WERI-Rb-1 (cell line): ENCODE measurements around the gene TEDDM1.
"Not testable (repeated sequence)": the region's sequence is repeated elsewhere in the genome, so short reads cannot be mapped to it uniquely, and the experiment has no call there.

ENCODE experiments used
- DNase-seq: peaks from one replicate; pipeline ENCODE4 v3.0.0-alpha.2; 2020
- H3K27ac ChIP-seq: fragments of 250-450 bp; sonication (Bioruptor Pico); 2 replicates; pipeline ENCODE4 v1.5.1; 2020; ENCODE audit warnings: mild to moderate bottlenecking, moderate library complexity
- H3K27me3 ChIP-seq: fragments of 250-450 bp; sonication (Bioruptor Pico); 2 replicates; pipeline ENCODE4 v1.5.1; 2021; ENCODE audit warnings: mild to moderate bottlenecking, low read depth, moderate library complexity; ENCODE audit not compliant: insufficient read depth, severe bottlenecking
- H3K36me3 ChIP-seq: fragments of 250-450 bp; sonication (Bioruptor Pico); 2 replicates; pipeline ENCODE4 v1.5.1; 2020; ENCODE audit warnings: mild to moderate bottlenecking, moderate library complexity
- H3K4me3 ChIP-seq: 2 replicates; pipeline ENCODE4 v1.5.1; 2011; ENCODE audit warnings: low read depth, mild to moderate bottlenecking, control low read depth, low read length
- H3K9me3 ChIP-seq: fragments of 250-450 bp; sonication (Bioruptor Pico); 2 replicates; pipeline ENCODE4 v1.5.1; 2021; ENCODE audit warnings: mild to moderate bottlenecking, moderate library complexity; ENCODE audit not compliant: severe bottlenecking
- TF ChIP-seq, protein P1 (sequence below): IDR thresholded peaks from 2 replicates; pipeline ENCODE4 v1.5.1; 2011; ENCODE audit warnings: low read depth, mild to moderate bottlenecking, control low read depth, inconsistent platforms, low read length

The TEDDM1 gene

DNA sequence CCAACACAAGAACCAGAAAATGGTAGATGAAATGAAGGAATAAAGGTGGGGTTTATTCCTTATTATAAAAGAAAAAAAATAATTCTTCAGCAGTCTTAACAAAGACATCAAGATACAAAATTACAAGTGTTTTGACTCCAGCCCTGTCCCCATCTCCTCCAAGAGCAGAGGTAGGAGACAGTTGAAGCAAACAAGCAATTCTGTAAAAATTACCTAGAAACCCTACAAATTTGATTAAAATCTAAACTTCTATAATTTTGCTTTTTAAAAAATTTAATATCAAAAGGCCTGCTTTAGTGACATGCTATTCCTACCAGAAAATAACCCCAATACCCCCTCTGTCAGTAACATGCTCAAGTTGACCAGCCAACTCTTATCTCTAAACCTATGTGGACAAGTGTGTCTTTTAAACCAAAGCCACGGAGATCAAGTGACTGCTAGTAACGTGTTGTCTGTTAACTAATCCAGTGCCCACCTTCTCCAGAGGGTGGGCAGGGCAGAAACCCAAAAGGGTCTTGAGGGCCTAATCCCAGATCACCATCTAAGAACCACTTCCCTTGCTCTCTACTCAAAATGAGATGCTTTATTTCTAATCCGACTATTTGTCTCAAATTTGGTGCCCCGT lies 17.3 kb downstream of the TEDDM1 start:
- H3K9me3 ChIP-seq = no peaks in the 10 kb centered on the region
- H3K36me3 ChIP-seq = peaks cover 21% of the 10 kb centered on the region
- no peak for DNase-seq
- TF ChIP-seq, protein P1, sequence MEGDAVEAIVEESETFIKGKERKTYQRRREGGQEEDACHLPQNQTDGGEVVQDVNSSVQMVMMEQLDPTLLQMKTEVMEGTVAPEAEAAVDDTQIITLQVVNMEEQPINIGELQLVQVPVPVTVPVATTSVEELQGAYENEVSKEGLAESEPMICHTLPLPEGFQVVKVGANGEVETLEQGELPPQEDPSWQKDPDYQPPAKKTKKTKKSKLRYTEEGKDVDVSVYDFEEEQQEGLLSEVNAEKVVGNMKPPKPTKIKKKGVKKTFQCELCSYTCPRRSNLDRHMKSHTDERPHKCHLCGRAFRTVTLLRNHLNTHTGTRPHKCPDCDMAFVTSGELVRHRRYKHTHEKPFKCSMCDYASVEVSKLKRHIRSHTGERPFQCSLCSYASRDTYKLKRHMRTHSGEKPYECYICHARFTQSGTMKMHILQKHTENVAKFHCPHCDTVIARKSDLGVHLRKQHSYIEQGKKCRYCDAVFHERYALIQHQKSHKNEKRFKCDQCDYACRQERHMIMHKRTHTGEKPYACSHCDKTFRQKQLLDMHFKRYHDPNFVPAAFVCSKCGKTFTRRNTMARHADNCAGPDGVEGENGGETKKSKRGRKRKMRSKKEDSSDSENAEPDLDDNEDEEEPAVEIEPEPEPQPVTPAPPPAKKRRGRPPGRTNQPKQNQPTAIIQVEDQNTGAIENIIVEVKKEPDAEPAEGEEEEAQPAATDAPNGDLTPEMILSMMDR = no peak
- no peak overlapping the region for H3K4me3 ChIP-seq
- H3K27me3 ChIP-seq = no peaks in the 10 kb centered on the region
- H3K27ac ChIP-seq = no peak overlapping the region

DNA sequence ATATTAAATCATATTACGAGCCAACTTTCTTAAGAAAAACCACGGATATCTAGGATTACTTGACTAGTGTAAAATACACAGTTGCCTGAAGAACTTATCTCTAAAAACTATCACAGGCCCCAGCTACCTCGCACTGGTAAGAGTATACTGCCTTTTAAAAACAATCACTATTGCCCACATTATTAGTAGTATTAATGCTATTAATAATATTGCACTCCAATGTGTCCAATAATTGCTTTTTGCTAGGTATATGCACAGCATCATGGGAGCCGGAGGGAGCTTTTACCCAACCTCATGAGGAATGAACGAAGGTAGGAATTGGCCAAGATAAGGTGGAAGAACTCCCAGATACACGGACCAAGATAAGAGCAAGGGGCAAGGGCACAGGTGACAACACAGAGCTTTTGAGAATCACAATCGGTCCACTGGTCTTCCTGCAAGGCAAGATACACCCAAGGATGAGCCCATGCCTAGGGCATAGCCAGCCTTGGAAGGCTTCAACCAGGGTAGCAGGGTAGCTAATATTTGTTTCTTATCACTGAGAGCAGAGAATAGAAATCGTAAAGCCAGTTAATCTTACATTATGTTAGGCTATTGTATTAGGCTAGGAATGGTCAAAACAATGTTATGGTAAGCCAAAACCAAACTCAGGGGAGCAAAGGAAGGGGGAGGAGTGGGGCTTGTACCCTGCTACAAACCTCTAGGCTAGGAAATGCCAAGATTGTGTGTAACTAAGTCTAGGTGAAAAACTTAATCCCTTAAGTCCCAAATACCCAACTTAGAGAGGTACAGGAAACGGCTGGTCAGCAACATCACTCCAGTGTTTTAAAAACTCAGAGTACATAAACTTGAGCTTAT lies 18.3 kb downstream of the TEDDM1 start:
- Histone ChIP-seq H3K27me3 (no peaks in the 10 kb centered on the region), H3K4me3 (no peak overlapping the region), H3K36me3 (peaks cover 11% of the 10 kb centered on the region), H3K9me3 (no peaks in the 10 kb centered on the region), H3K27ac (no peak overlapping the region)
- DNase-seq = no peak
- TF ChIP-seq, protein P1 = no peak

DNA sequence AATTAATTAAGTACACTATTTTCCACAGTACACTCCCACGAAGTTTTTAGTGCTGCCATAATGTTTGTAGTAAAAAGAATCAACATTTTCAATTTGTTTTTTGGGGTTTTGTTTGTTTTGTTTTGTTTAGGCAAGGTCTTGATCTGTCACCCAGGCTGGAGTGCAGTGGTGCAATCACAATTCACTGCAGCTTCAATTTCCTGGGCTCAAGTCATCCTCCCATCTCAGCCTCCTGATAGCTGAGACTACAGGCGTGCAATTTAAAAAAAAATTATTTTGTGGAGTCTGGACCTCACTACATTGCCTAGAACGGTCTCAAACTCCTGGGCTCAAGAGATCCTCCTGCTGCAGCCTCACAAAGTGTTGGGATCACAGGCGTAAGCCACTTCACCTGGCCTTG lies 20.3 kb downstream of the TEDDM1 start:
- TF ChIP-seq, protein P1 = no peak
- no peaks in the 10 kb centered on the region for H3K36me3 ChIP-seq

DNA sequence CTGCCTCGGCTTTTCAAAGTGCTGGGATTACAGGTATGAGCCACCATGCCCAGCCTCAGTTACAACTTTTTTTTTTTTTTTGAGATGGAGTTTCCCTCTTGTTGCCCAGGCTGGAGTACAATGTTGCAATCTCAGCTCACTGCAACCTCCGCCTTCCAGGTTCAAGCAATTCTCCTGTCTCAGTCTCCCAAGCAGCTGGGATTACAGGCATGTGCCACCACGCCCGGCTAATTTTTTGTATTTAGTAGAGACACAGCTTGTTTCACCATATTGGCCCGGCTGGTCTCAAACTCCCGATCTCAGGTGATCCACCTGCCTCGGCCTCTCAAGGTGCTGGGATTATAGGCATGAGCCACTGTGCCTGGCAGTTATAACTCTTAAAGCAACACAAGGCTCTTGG lies 20.7 kb downstream of the TEDDM1 start:
- not testable (repeated sequence) for H3K27me3 ChIP-seq, H3K36me3 ChIP-seq, H3K27ac ChIP-seq, H3K9me3 ChIP-seq, DNase-seq, H3K4me3 ChIP-seq

More for the DNA sequence above, 20.3 kb downstream of the TEDDM1 start:
- Histone ChIP-seq H3K9me3 (no peaks in the 10 kb centered on the region), H3K27me3 (no peaks in the 10 kb centered on the region), H3K4me3 (no peak overlapping the region), H3K27ac (no peak overlapping the region)
- DNase-seq = no peak

DNA sequence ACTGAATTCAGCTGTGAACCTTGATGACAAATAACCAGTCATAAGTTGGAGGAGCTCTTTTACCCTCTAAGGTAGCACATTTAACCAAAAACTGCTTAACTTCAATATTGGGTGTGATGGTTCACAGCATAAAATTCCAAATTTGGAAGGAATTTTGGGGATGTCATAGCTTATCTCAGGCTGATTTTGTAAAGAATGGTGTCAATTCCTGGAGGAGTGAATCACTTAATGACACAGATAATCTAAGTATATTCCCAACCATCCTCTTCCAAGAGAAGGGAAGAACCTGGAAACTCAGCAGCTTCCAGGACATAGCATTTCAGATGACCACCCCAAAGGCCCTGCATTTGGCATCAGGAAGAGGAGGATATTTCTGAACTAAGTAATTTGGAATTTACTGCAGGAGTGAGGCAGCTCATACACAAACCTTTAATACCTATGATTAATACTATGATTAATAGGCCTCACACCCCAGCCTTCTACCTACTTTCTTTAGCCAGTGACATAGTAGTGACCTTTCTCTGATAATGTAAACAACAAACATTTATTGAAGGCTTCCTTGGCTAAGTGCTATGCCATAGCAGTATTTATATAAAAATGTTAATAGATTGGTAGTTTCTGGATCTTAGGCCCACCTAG lies 23.4 kb downstream of the TEDDM1 start:
- TF ChIP-seq, protein P1 = no peak
- no peak for DNase-seq
- Histone ChIP-seq H3K27ac (no peak overlapping the region), H3K9me3 (no peaks in the 10 kb centered on the region), H3K36me3 (no peaks in the 10 kb centered on the region), H3K4me3 (no peak overlapping the region), H3K27me3 (no peaks in the 10 kb centered on the region)
